Heart left ventricle (tissue), 13 donors: ENCODE data around the gene C6orf132.

Experiments
- POLR2A ChIP-seq, 2 donors: fragments of 450-650 bp; IDR thresholded peaks; one replicate each; pipeline ENCODE4 v1.6.1; 2017; ENCODE audit warnings: antibody characterized with exemption in 2 of 2, mild to moderate bottlenecking in 2 of 2, moderate library complexity in 2 of 2
- TF ChIP-seq, protein P1 (sequence below), 12 donors: fragments of 200-600 bp; sonication (generic) in 4 of 12; IDR thresholded peaks; one replicate each; pipeline versions ENCODE4 v1.5.0 to v1.8.0; 2018 to 2022; ENCODE audit warnings: antibody characterized with exemption in 12 of 12, mild to moderate bottlenecking in 5 of 12
- donor health status: ischemic (EF 13 %, LVEDD 7.1; RV severe dilation, severe dysfunction).
- donor health status: DM: no; HTN: yes; CAD: no.
- donor health status: DM: no; HTN: no; CAD: no.
- donor health status: ischemic (EF 25% LVEDD 6.9; RV normal size, moderate dysfunction).
- donor health status: ischemic (EF 25% LVEDD 5.7; RV mildly dilated, moderate dysfunction).
- donor health status: ischemic (EF 35%, LVEDD 5.7; RV mildly dilated, moderate dysfunction).
- donor health status: nonischemic (EF 11% LVEDD 7.7; RV severe dilation, severe dysfunction).
- donor health status: DM: yes; HTN: yes; CAD: no.
- donor health status: PGD.
- donor health status: ischemic (EF 29% LVEDD 5.4; RV normal size, mild dysfunction).
- donor health status: nonischemic (EF 23%, LVEDD 6.1; RV moderate dilation, normal function).

DNA sequence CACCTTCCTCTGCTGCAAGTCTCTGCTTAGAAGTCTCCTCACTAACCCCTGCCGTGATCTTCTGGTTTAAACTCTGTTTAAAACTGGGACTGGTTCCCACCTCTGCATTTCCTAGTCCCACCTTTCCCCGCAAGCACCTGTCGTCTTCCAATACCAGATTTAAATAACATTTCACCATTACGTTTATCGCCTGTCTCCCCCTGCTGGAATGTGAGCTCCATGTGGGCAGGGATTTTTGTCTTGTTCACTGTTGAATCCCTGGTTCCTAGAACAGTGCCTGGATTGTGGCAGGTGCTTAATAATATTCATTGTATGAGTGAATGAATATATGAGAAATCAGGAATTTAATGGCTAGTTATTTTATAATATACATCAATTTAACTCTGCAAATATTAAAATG, 33.4 kb upstream of the C6orf132 start:
- TF ChIP-seq, protein P1, sequence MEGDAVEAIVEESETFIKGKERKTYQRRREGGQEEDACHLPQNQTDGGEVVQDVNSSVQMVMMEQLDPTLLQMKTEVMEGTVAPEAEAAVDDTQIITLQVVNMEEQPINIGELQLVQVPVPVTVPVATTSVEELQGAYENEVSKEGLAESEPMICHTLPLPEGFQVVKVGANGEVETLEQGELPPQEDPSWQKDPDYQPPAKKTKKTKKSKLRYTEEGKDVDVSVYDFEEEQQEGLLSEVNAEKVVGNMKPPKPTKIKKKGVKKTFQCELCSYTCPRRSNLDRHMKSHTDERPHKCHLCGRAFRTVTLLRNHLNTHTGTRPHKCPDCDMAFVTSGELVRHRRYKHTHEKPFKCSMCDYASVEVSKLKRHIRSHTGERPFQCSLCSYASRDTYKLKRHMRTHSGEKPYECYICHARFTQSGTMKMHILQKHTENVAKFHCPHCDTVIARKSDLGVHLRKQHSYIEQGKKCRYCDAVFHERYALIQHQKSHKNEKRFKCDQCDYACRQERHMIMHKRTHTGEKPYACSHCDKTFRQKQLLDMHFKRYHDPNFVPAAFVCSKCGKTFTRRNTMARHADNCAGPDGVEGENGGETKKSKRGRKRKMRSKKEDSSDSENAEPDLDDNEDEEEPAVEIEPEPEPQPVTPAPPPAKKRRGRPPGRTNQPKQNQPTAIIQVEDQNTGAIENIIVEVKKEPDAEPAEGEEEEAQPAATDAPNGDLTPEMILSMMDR (IDR thresholded peaks at IDR 0.05) = peak in 1 of 12 donors; percentile 6
- TF ChIP-seq POLR2A (IDR thresholded peaks at IDR 0.05) = no peak
